NCI-H2081 (cell line): Measurements from ENCODE around the gene NGB.
"Not testable (repeated sequence)": the region's sequence is repeated elsewhere in the genome, so short reads cannot be mapped to it uniquely, and the experiment has no call there.

Experiments used
- DNase-seq, 2 experiments: peaks; one replicate each; lab custom pipeline; 2025; lab: John Stamatoyannopoulos, UW

NGB gene

DNA sequence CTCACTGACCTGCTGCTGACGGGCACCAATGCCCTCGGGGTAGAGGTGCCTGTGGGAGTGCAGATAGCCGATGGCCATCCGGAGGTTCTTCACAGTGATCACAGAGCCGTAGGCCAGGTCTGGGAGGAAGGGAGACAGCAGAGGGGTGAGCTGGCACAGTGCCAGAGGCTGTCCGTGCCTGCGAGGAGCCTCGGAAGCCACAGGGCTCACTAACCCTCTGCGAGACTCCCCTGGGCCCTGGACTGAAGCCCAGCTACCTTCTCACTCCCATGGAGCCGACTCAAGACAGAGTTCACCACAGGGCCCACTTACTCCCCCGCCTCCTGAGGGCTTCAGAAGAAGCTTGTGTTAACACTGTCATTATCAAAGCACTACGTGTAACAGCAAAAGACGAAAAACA is 25.1 kb upstream of the NGB start:
- no peak for DNase-seq

- no peak for DNase-seq
These were observed 19.7 kb upstream of the NGB start for GRCh38 chr14:77290705-77291104.

DNA sequence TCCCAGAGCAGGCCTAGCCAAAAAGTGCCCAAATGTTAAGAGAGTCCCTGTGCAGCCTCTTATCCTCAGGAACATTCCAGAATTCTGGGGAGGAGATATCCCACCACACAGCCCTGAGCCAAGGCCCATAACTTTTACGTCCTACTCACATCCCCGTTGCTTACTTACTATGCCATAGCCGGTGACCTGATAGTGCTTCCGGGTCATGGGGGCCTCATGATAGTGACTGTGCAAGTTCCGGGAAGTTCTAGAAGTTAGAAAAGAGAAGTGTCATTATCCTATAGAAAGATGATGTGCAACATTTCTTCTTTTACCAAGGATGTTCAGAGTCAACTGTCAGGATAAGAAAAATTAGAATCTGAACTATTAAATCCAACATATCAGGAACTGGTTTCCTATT is 15.6 kb upstream of the NGB start:
- DNase-seq: no peak

DNA sequence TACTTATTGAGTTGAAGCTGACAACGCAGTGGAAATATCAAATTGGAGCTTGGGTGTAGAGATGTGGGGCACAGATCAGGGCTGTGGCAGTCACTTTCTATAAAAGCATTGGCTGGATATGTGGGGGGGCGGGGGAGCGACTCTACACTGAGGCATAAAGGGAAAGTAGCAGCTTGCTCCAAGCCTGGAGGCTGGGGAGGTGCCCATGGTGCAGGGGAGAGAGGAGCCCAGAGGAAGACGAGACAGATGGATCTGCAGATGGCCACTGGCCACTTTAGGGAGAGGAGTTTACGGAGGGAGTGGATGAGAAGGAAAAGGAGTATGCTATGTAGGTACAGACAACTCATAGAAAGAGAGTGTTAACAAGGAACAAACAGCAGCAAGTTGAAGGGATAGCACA is 13.5 kb upstream of the NGB start:
- no peak for DNase-seq

GRCh38 chr14:77284066-77284465 is 13.1 kb upstream of the NGB start:
- no peak for DNase-seq

GRCh38 chr14:77281852-77282410 is 10.9 kb upstream of the NGB start:
- DNase-seq: no peak

DNA sequence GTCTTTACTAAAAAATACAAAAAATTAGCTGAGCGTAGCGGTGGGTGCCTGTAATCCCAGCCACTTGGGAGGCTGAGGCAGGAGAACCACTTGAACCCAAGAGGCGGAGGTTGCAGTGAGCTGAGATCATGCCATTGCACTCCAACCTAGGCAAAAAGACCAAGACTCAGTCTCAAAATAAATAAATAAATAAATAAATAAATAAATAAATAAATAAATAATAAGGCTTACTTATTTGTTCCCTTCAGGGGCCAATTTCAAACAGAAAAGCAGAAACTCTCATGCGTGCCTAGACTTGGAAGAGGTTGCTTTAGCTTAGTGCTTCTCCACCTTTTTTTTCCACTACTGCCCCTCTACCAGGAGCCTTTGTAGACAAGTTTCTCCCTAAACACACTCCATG is 9.9 kb upstream of the NGB start:
- not testable (repeated sequence) for DNase-seq

GRCh38 chr14:77279719-77280118 is 8.7 kb upstream of the NGB start:
- DNase-seq: no peak

- DNase-seq: no peak
These were observed 7.6 kb upstream of the NGB start for GRCh38 chr14:77278461-77279230.

GRCh38 chr14:77276959-77277358 is 6.0 kb upstream of the NGB start:
- no peak for DNase-seq

GRCh38 chr14:77276295-77276935 is 5.4 kb upstream of the NGB start:
- no peak for DNase-seq

DNA sequence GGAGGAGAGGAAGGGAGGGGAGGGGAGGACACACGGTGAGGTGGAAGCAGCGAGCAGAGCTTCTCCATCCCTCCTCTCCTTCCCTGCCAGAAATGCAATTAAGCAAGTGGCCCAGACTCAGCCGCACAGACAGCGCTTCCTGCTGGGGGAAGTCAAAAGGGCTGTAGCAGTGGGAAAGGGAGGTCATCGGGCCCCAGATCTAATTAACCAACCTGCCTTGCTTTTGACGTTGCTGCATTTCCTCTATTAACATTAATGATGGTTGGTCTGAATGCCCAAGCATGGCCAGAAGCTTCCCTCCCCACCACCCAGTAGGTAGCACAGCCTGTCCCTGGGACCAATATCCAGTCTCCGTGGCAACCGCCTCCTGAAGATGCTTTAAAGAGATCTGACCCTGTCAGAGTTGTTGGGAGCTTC is 4.6 kb upstream of the NGB start:
- no peak for DNase-seq

- DNase-seq: no peak
These were observed 4.1 kb upstream of the NGB start for GRCh38 chr14:77275041-77275580.

DNA sequence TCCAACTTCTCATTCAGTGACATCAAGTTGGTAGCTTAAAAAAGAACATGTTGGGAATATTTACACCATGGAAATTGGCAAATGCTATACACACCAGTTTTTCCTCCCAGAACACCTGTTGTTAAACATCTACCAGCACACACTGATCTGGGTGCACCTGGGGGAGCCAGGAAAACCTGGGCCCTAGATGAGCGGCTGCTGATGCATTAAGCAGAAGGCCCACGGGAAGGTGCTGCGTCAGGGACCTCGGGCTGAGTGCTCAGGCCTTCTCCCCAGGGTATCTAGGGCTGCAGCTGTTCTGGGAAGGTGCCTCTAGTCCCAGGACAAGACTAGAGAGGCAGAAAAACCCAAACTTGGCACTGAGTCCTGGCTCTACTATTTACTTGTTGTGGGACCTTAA is 2.8 kb upstream of the NGB start:
- no peak for DNase-seq

DNA sequence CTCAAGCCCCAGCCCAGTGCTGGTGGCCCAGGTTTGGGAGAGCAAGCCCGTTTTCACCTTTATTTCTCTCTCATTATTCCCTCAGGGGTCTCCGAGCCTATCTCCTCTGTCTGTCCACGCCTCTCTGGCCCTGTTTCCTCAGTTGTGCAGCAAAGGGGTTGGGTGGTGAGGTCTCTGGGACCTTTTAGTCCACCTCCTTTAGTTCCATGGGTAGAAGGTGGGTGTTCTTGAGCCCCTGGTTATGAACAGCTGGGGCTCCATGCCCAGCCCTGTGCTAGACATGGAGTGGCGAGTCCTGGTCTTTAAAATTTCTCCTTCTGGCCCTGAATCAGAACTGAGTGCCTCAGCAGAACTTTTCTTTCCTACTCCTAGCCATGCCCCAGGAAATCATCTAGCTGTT is 1.3 kb upstream of the NGB start:
- DNase-seq: no peak

DNA sequence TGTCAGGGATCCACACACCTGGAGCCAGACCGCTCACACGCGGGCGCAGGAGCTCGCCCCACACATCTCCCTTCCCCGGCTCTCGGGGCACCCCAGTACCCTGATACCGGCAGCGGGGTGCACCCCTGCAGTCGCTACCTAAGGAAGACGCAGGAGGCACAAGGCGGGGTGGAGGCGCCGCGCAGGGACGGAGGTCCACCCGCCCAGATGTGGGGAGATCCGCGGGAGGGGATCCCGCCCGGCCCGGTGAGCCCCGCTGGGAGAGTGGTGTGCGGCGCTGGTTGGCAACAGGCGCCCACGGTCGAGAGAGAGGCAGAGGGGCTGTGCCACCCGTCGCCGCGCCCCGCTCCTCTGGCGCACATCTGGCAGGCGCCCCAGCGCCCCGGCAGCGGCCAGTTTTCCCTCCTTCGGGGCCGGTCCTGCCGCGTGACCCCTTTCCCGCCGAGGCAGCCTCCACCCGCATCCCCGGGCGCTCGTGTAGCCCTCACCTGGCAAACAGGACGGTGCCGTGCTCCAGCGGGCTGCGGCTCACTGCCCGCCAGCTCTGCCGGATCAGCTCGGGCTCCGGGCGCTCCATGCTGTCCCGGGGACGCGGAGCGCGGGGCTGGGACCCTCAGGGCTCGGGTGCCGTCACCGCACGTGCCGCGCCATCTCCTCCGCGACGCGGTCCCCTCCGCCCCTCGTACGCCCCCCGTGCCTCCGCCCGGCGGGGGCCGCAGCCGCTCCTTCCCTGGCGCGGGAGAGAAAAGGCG is 469 bp downstream of the NGB start:
- DNase-seq: no peak

DNA sequence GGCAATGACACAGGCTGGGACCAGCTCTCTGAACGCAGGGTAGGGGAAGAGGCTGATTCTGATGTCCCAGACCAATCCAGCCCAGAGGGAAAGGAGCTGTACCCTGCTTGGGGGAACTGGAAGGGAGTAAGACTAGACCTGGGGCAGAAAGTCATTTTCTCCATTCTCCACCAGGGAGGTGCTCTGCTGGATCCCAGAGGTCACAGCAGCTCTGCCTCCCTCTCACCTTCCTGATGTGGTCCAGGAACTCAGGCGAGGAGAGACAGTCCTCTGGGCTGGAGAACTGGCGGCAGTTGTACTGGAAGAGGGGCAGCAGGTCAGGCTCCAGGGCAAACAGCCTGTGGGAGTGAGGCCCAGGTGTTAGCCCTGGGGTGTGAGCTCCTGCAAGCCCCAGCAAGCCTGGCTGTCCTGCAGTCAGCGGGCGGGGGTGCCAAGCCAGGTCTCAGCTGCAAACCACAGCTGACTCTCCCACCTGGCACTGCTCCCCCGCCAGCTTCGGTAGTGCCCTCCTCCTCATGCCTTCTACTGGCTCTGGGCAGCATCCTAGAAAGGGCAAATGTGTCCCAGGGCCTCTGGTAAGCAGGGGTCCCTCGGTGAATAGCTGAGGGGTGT is 1.9 kb downstream of the NGB start:
- peak in 1 of 2 experiments; percentile 27 for DNase-seq

DNA sequence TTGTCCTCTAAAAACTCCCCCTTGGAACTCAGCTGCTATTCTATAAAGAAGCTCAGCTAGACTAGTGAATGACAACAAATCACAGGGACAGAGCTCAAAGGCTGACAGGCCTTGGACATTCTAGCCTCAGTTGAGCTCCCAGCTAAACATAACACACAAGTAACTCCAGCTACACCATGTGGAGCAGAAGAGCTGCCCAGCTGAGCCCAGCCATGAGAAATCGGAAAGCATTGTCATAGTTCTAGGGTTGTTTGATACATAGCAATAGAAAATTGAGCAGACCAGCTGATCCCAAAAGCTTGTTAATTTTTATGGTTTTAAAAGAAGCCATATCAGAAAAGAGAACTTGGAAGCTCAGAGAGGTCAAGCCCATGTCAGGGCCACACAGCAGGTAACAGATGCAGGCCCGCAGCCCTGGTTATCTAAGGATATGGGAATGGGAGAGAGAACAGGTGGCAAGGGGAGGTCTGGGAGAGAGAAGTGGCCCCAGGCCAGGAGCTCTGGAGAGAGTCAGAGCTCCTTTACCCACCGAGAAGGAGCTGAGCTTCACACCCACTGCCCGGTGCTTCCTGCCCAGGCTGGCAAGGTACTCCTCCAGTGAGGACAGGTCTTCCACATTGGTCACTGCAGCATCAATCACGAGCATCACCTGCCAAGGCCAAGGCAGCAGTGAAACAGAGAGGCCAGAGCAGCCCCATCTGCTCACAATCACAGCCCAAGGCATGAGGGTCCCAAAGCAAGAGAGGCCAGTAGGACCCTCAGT is 2.9 kb downstream of the NGB start:
- DNase-seq: no peak

GRCh38 chr14:77266336-77266735 is 4.7 kb downstream of the NGB start:
- DNase-seq: no peak

GRCh38 chr14:77265561-77266335 is 5.3 kb downstream of the NGB start:
- DNase-seq: no peak

- DNase-seq: no peak
These were observed 5.9 kb downstream of the NGB start for GRCh38 chr14:77265187-77265515.
